HEK293 (cell line): Measurements from ENCODE around the gene WWOX.

Experiments
- FEZF1 ChIP-seq: fragments of 450-650 bp; formaldehyde crosslinking; IDR thresholded peaks from 2 replicates; pipeline ENCODE4 v1.5.1; 2016; ENCODE audit warnings: missing biosample characterization, missing genetic modification characterization
- ZFP37 ChIP-seq: fragments of 450-650 bp; formaldehyde crosslinking; IDR thresholded peaks from 2 replicates; pipeline ENCODE4 v1.5.1; 2016; ENCODE audit warnings: missing biosample characterization, missing genetic modification characterization
- ZFP41 ChIP-seq: fragments of 450-650 bp; formaldehyde crosslinking; IDR thresholded peaks from 2 replicates; pipeline ENCODE4 v1.5.1; 2016; ENCODE audit warnings: missing biosample characterization, missing genetic modification characterization, borderline replicate concordance
- TF ChIP-seq, protein P1 (sequence below): fragments of 450-650 bp; formaldehyde crosslinking; IDR thresholded peaks from 2 replicates; pipeline ENCODE4 v1.5.1; 2016; ENCODE audit warnings: missing biosample characterization, missing genetic modification characterization
- TF ChIP-seq, protein P2 (sequence below): fragments of 450-650 bp; formaldehyde crosslinking; IDR thresholded peaks from 2 replicates; pipeline ENCODE4 v1.5.1; 2016; ENCODE audit warnings: missing biosample characterization, missing genetic modification characterization, low read depth
- TF ChIP-seq, protein P3 (sequence below): fragments of 450-650 bp; formaldehyde crosslinking; conservative IDR thresholded peaks from 2 replicates; pipeline ENCODE4 v1.5.1; 2016; ENCODE audit warnings: low read depth, missing biosample characterization, missing genetic modification characterization
- TF ChIP-seq, protein P4 (sequence below): fragments of 450-650 bp; formaldehyde crosslinking; IDR thresholded peaks from 2 replicates; pipeline ENCODE4 v1.5.1; 2016; ENCODE audit warnings: missing biosample characterization, missing genetic modification characterization

DNA sequence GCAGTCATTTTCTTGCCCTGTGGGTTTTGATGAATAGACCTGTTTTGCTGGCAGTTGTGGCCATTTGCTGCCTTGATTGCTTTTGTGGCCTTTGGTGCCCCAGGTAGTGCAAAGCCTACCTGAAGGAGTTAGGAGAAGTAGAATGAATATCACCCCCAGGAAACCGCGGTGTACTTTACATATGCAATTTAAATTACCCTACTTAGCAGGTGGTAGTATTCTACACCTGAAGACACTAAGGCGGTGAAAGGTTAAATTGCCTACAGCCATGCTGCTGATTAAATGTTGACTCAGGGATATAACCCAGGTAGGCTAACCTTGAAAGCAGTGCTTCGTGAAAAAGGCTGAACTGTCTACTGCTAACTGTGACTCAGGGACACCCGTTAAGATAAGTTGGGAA, 27.2 kb upstream of the WWOX start:
- TF ChIP-seq ZFP37 (no peak), FEZF1 (no peak), ZFP41 (no peak)
- TF ChIP-seq, protein P1, sequence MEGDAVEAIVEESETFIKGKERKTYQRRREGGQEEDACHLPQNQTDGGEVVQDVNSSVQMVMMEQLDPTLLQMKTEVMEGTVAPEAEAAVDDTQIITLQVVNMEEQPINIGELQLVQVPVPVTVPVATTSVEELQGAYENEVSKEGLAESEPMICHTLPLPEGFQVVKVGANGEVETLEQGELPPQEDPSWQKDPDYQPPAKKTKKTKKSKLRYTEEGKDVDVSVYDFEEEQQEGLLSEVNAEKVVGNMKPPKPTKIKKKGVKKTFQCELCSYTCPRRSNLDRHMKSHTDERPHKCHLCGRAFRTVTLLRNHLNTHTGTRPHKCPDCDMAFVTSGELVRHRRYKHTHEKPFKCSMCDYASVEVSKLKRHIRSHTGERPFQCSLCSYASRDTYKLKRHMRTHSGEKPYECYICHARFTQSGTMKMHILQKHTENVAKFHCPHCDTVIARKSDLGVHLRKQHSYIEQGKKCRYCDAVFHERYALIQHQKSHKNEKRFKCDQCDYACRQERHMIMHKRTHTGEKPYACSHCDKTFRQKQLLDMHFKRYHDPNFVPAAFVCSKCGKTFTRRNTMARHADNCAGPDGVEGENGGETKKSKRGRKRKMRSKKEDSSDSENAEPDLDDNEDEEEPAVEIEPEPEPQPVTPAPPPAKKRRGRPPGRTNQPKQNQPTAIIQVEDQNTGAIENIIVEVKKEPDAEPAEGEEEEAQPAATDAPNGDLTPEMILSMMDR = no peak
- TF ChIP-seq, protein P2, sequence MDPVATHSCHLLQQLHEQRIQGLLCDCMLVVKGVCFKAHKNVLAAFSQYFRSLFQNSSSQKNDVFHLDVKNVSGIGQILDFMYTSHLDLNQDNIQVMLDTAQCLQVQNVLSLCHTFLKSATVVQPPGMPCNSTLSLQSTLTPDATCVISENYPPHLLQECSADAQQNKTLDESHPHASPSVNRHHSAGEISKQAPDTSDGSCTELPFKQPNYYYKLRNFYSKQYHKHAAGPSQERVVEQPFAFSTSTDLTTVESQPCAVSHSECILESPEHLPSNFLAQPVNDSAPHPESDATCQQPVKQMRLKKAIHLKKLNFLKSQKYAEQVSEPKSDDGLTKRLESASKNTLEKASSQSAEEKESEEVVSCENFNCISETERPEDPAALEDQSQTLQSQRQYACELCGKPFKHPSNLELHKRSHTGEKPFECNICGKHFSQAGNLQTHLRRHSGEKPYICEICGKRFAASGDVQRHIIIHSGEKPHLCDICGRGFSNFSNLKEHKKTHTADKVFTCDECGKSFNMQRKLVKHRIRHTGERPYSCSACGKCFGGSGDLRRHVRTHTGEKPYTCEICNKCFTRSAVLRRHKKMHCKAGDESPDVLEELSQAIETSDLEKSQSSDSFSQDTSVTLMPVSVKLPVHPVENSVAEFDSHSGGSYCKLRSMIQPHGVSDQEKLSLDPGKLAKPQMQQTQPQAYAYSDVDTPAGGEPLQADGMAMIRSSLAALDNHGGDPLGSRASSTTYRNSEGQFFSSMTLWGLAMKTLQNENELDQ (tag by site-specific recombination) = no peak
- TF ChIP-seq, protein P3, sequence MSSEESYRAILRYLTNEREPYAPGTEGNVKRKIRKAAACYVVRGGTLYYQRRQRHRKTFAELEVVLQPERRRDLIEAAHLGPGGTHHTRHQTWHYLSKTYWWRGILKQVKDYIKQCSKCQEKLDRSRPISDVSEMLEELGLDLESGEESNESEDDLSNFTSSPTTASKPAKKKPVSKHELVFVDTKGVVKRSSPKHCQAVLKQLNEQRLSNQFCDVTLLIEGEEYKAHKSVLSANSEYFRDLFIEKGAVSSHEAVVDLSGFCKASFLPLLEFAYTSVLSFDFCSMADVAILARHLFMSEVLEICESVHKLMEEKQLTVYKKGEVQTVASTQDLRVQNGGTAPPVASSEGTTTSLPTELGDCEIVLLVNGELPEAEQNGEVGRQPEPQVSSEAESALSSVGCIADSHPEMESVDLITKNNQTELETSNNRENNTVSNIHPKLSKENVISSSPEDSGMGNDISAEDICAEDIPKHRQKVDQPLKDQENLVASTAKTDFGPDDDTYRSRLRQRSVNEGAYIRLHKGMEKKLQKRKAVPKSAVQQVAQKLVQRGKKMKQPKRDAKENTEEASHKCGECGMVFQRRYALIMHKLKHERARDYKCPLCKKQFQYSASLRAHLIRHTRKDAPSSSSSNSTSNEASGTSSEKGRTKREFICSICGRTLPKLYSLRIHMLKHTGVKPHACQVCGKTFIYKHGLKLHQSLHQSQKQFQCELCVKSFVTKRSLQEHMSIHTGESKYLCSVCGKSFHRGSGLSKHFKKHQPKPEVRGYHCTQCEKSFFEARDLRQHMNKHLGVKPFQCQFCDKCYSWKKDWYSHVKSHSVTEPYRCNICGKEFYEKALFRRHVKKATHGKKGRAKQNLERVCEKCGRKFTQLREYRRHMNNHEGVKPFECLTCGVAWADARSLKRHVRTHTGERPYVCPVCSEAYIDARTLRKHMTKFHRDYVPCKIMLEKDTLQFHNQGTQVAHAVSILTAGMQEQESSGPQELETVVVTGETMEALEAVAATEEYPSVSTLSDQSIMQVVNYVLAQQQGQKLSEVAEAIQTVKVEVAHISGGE (tag by site-specific recombination) = no peak
- TF ChIP-seq, protein P4, sequence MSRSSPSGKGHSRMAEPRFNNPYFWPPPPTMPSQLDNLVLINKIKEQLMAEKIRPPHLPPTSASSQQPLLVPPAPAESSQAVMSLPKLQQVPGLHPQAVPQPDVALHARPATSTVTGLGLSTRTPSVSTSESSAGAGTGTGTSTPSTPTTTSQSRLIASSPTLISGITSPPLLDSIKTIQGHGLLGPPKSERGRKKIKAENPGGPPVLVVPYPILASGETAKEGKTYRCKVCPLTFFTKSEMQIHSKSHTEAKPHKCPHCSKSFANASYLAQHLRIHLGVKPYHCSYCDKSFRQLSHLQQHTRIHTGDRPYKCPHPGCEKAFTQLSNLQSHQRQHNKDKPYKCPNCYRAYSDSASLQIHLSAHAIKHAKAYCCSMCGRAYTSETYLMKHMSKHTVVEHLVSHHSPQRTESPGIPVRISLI (tag by site-specific recombination) = no peak
